ENCODE measurements around the gene BBS9. TPM values are rescaled to one million over a fixed set of nuclear protein-coding genes. Genes with fewer than 3 reads are reported as not detected.

BBS9 gene
- total and polyA plus RNA-seq, 2 donors (not counting 3 experiments of a cell fraction or from before 2014, with no cell fraction given) = 5.7 to 17.4 TPM

DNA sequence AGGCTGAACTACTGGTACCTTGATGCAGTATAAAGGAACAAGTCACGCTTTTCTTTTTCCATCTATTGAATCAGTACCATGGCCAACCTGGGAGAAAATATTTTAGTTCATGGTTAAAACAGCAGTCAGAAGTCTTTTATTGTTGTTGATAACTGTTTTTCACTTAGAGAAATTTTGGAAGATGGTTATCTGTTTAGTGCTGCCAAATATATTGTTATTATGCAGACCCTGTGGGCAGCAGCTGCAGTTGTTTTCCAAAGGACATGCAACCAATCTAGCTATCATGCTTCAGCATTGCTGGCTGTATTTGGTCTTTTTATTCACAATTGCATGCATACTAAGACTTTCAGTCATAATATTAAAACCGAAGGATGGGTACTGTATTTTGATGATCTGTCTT, 169.5 kb downstream of the BBS9 start:
- Histone ChIP-seq H3K79me2 (ENCODE audit: control insufficient read depth, insufficient read depth, low read length) (no peaks in the 10 kb centered on the region), H3K27me3 (ENCODE audit: control insufficient read depth in 2 of 2, insufficient read depth in 2 of 2, low read length in 2 of 2) (no peaks in the 10 kb centered on the region), H3K4me3 (replicated peaks in 1 of 3; ENCODE audit: insufficient read depth in 1 of 3, low read depth in 1 of 3, low read length in 3 of 3) (no peak overlapping the region), H3K36me3 (ENCODE audit: control insufficient read depth in 2 of 2, extremely low read depth in 1 of 2, insufficient read depth in 2 of 2, low read length in 2 of 2) (no peaks in the 10 kb centered on the region), H3K27ac (ENCODE audit: insufficient read depth, low read depth, low read length) (no peak overlapping the region), H3K9me3 (replicated peaks; ENCODE audit: control insufficient read depth, insufficient read depth, low read length) (no peaks in the 10 kb centered on the region), H3K4me2 (ENCODE audit: insufficient read depth, low read length) (no peak overlapping the region), H4K20me1 (replicated peaks; ENCODE audit: control insufficient read depth, extremely low read depth, insufficient read depth, low read length) (no peaks in the 10 kb centered on the region), H2AFZ (ENCODE audit: low read depth, low read length) (no peak overlapping the region), H3K9ac (replicated peaks; ENCODE audit: extremely low read depth, insufficient read depth, low read length) (no peak overlapping the region), H3K9me1 (replicated peaks; ENCODE audit: control insufficient read depth, extremely low read depth, insufficient read depth, low read length) (no peaks in the 10 kb centered on the region), H3K4me1 (ENCODE audit: control insufficient read depth, extremely low read depth, insufficient read depth, low read length) (no peaks in the 10 kb centered on the region)
- DNase-seq (ENCODE audit: low read depth, low spot score) = no peak
- ChIA-PET CTCF (no interaction called here), POLR2A (no interaction called here)
- no peak for FAIRE-seq
- no TSS peak for BruUV-seq (replicated peaks)
- dilution Hi-C loops (cut with MboI; ENCODE audit: extremely low pct_ligation_motif_present, low sequenced_read_pairs) (no loop called here), intact Hi-C loops (cut with micrococcal nuclease) (no loop called here)
- TF ChIP-seq MYC (IDR thresholded peaks at IDR 0.05; ENCODE audit: low read depth, low read length) (no peak), CTCF (IDR thresholded peaks at IDR 0.05; ENCODE audit: extremely low read depth in 1 of 2, insufficient read depth in 1 of 2, low read depth in 1 of 2, low read length in 2 of 2) (no peak), MAX (IDR thresholded peaks at IDR 0.05; ENCODE audit: insufficient read depth, insufficient read length) (no peak), GATA2 (IDR thresholded peaks at IDR 0.05; ENCODE audit: insufficient read depth, insufficient read length, low read depth, low read length) (no peak), JUN (IDR thresholded peaks at IDR 0.05; ENCODE audit: borderline replicate concordance, insufficient read depth, insufficient read length, low read depth) (no peak), POLR2A (IDR thresholded peaks at IDR 0.05; ENCODE audit: low read depth, low read length) (no peak), FOS (IDR thresholded peaks at IDR 0.05; ENCODE audit: borderline replicate concordance, insufficient read depth, low read length) (no peak), EZH2 (IDR thresholded peaks at IDR 0.05; ENCODE audit: borderline replicate concordance, low read depth, low read length, severe bottlenecking) (no peak), POLR2AphosphoS5 (IDR thresholded peaks at IDR 0.05; ENCODE audit: insufficient read depth, low read depth, low read length) (no peak)

Data from endothelial cell of umbilical vein (primary cell).